Stomach (tissue), 4 donors: ENCODE data around the gene DTNBP1.

Experiments used
- EP300 ChIP-seq: sonication (generic); formaldehyde crosslinking; IDR thresholded peaks from one replicate; pipeline ENCODE4 v1.6.1; 2017; ENCODE audit warnings: antibody characterized with exemption
- TF ChIP-seq, protein P1 (sequence below), 7 experiments: fragments of 450-650 bp in 4 of 7; fragments of 200-600 bp in 3 of 7; sonication (generic) in 3 of 7; IDR thresholded peaks; one replicate each; pipeline ENCODE4 v1.5.1; 2016 to 2019; ENCODE audit warnings: antibody characterized with exemption in 7 of 7, control low read depth in 2 of 7, mild to moderate bottlenecking in 1 of 7

DNA sequence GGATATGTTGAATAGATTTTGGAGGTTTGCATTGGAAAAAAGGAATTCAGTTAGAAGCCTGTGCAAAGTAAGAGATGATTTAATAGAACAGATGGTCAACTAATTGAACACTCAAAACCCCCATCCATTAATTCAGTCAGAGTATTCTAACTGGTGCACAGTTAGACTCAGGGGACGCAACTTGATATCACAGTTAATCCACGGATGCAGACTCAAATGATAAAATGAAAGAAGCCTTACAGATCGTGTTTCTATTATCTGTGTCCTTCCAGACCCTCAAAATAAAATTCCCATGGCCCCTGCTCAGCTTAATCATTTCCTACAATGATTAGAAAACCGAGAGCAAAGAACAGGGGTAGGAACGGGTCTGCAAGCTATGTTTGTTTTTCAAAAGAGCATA lies 45.4 kb upstream of the DTNBP1 start:
- TF ChIP-seq, protein P1, sequence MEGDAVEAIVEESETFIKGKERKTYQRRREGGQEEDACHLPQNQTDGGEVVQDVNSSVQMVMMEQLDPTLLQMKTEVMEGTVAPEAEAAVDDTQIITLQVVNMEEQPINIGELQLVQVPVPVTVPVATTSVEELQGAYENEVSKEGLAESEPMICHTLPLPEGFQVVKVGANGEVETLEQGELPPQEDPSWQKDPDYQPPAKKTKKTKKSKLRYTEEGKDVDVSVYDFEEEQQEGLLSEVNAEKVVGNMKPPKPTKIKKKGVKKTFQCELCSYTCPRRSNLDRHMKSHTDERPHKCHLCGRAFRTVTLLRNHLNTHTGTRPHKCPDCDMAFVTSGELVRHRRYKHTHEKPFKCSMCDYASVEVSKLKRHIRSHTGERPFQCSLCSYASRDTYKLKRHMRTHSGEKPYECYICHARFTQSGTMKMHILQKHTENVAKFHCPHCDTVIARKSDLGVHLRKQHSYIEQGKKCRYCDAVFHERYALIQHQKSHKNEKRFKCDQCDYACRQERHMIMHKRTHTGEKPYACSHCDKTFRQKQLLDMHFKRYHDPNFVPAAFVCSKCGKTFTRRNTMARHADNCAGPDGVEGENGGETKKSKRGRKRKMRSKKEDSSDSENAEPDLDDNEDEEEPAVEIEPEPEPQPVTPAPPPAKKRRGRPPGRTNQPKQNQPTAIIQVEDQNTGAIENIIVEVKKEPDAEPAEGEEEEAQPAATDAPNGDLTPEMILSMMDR (IDR thresholded peaks at IDR 0.05): no peak
- no peak for TF ChIP-seq EP300
